NCI-H460 (cell line): ENCODE results near the gene PPP1CA. TPM values are rescaled to one million over a fixed set of nuclear protein-coding genes. Genes with fewer than 3 reads are reported as not detected.

Experiments used
- DNase-seq: peaks from one replicate; pipeline ENCODE4 v3.0.0-alpha.2; 2016; ENCODE audit warnings: low read depth; ENCODE audit errors: extremely low read depth
- total RNA-seq: library from RNA; depleted of rRNA; stranded (reverse); fragments of >200 nt; shearing (Covaris generic); gene quantifications from 2 replicates; pipeline ENCODE4 v1.2.3, GENCODE V29; 2014

The PPP1CA gene
- total RNA-seq, 1 experiment from 2014 or later: 137 TPM

GRCh38 chr11:67371911-67372320 is 29.7 kb downstream of the PPP1CA start:
- no peak for DNase-seq

DNA sequence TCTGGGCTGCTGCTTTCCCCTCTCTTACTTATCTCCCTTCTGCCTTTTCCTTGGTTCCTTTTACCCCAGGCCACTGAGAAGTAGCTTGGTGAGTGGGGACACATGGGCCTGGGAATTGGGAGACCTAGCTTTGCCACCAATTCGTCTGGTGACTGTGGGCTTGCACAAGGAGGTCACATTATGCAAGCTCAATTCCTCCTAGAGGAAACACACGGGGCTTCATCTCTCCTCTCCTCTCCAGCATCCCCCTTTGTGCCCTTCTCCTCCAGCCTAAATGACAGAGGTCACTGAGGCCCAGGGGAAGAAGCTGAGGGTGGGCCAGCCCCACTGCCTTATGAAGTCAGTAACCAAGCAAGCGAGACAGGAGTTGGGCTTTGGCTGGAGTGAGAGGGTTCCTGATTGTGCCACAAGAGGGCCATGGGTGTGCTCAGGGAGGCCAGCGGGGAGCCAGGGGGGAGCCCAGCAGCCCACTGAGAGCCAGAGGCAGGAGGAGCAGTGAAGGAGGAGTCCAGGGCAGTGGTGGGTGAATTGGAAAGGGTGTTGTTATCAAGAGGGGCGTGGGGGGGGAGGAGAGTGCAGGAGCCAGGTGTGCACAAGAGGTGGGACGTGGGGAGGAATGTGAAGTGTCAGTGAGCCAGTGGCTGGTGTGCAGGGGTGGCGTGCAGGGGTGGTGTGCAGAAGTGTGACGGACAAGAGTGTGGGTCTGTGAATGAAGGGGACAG is 30.3 kb downstream of the PPP1CA start:
- no peak for DNase-seq

GRCh38 chr11:67370351-67371076 is 31.1 kb downstream of the PPP1CA start:
- DNase-seq: no peak

- DNase-seq: no peak
These were observed 31.8 kb downstream of the PPP1CA start for GRCh38 chr11:67369801-67370284.

DNA sequence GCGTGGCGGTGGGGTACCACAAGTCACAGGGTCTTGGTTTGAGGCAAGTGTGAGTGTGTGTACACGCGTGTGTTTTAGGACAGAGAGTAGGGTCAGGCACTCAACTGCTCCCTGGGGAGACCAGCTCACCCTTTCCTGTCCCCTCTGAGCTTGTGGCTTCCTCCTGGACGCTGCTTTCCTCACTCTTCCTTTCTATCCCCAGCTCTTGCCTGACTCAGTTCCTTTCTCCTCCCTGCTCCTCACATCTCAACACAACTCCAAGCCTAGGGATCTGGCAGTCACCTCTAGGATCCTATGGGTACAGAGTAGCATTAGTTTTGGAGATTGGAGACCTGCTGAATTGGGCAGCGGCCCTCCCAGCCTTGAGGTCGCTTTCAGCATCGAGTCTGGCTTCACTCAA is 32.4 kb downstream of the PPP1CA start:
- DNase-seq: no peak

GRCh38 chr11:67368621-67369020 is 33.0 kb downstream of the PPP1CA start:
- no peak for DNase-seq

DNA sequence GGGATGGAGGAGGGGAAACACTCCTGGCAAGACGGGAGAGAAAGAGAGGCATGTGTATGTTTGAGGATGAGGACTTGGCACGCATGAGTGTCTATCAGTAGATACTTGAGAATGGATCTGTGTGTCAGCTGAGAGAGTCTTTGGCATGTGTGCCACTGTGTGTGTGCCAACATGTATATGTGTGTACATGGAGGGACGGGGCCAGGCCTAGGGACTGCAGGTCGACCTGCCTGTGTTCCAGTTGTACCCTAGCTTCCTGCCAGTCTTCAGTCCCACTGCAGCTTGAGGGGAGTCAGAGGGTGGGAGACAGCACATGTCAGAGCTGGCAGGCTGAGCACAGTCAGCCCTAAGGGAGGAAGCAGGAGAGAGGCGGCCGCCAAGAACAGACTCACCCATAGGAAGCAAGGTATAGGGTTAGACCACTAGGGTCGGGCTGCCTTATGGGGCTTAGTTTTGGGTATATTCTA is 33.9 kb downstream of the PPP1CA start:
- DNase-seq: no peak

DNA sequence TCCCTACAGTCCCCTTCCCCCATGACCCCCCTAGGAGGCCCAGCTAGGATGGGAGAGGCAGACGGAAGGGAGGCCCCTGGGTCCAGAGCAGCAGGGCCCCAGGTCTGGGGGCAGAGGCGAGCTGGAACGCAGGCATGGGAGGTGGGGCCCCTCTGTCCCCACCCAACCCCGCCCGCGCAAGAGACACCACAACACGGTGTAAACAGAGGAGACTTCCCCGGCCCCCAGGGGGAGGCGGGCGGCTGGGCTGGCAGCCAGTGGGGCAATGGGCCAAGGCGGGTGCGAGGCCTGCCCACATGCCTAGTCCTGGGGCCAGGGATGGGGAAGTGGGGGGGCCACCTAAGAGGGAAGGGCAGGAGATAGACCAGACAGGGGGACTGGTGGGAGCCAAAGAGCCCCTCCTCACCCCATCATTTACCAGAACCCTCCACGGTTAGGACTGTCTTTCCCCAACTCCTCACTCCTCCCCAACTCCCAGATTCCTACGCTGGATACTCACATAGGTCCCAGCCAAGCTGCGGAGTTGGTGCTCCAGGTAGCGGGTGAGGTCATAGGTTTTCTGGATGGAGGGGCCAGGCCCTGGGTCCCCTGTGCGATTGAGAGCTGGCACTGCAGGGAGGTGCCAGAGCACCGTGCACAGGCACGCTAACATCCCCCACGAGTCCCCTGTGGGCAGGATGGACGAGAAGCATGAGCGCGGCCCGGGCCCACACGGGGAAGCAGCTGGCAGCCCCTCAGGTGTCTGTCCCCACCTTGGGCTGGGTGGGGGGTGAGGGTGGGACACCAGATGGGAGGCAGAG is 34.5 kb downstream of the PPP1CA start:
- no peak for DNase-seq

DNA sequence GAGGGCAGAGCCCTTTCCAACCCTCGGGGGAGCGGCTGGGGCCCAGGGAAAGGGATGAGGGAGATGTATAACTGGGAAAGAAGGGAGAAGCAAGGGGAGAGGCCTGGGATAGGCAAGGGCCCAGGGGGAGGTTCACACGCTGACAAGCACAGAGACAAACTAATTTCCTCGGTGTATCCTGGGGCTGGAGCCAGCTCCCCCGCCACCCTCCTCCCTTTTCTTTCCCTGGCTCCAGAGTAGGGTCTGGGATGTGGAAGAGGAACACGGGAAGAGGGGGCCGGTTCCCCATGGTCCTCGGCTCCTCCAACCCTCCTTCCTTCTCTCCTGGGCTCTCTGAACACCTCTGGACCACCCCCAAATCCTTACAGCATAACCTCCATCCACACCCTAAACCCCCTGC is 35.1 kb downstream of the PPP1CA start:
- DNase-seq: no peak

DNA sequence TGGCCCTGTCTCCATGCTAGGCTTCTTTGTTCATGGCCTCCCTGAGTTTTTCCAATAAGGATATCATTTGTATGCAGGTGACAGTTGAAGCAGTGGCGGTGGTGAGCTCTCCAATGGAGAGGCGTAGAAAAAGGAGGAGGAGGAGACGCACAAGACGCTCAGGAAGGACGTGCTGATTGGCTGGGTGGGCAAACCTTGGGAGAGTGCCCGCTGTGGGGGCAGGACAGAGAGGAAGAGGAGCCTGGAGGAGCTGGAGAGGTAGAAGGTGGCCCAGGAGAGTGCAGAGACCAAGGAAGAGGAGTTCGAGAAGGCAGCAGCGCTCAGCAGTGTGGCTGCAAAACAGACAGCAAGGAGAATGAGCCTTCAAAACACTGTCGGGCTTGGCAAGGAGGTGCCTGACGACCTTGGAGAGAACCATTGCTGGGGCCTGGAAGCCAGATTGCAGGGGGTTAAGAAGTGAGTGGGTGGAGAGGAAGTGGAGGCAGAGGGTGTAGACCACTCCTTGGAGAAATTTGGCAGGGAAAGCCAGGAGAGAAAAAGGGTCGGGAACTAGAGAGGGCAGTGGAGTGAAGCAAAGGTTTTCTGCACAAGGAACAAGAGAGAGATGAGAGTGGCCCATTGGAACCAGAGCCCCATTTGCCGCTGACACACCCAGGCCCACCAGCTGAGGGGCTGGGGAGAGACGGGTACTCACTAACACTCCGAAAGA is 35.8 kb downstream of the PPP1CA start:
- DNase-seq: no peak

- no peak for DNase-seq
These were observed 36.6 kb downstream of the PPP1CA start for GRCh38 chr11:67364783-67365722.

DNA sequence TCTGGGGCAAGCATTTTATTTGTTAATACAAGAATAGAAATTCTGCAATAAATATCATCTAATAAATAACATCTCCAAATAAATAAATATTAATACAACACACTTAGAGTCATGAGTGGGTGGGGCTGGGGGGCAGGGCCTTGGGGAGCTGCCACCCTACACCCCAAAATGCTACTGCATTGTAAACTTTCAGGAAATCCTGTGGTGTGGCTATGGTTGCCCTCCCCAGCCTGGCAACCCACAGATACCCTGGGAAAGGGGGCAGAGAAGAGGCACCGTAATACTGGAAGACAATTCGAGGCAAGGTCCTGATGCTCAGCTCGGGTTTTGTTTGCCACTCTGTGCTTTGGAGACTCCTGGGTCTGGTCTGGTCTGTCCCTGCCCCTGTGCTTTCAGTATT is 37.5 kb downstream of the PPP1CA start:
- DNase-seq: no peak

GRCh38 chr11:67357831-67358670 is 43.6 kb downstream of the PPP1CA start:
- DNase-seq: no peak

DNA sequence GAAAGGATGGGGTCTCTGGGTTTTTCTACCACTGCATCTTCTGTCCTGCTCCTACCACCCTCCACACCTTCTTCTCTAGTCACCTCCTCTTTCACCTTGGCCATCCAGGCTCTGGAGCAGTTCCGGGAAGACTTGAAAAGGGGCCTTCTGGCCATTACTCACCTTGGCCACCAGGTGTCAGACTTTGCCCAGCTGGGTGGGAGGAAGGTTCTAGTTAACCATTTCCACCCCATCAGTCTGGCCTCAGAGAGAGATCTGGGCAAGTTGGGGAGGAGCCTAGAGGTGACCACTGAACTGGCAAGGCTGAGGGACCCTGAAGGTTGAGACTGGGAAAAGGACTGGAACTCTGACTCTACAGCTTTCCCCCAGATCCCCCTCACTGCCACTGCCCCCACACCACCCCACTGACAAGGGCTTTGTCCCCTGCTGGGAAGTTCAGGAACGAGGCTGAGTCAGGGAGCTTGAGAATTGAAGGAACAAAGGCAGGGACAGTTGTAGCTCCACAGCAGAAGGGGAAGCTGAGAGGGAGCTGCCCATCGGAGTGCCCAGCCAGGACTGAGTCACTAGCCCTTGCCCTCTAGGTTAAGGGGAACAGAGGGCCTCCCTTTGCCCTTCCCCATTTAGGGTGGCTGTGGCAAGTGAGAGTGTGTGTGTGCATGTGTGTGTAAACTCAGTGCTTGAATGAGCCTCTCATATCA is 44.6 kb downstream of the PPP1CA start:
- peak; percentile 78 for DNase-seq

DNA sequence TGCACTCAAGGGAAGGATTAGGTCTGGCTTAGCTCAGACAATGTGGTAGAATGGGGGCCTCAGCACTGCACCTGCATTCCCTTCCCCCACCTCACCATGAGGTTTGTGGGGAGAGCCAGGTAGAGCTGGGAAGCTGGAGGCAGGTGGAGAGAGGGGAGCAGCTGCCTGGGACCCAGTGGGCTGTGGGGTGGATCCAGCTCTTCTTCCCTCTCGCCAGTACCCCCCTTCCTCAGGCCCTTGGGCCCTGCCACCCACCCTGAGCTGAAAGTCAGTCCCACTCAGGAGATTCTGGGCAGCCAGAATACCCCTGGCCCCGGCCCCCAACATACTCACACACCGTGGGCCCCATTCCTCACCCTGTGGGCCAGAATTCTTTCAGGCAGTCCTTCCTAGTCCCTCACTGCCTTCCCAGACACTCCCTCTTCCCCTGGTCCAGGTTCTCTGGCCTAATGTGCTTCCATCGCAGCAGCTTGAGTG is 45.2 kb downstream of the PPP1CA start:
- DNase-seq: no peak

GRCh38 chr11:67355794-67356386 is 45.8 kb downstream of the PPP1CA start:
- DNase-seq: no peak

DNA sequence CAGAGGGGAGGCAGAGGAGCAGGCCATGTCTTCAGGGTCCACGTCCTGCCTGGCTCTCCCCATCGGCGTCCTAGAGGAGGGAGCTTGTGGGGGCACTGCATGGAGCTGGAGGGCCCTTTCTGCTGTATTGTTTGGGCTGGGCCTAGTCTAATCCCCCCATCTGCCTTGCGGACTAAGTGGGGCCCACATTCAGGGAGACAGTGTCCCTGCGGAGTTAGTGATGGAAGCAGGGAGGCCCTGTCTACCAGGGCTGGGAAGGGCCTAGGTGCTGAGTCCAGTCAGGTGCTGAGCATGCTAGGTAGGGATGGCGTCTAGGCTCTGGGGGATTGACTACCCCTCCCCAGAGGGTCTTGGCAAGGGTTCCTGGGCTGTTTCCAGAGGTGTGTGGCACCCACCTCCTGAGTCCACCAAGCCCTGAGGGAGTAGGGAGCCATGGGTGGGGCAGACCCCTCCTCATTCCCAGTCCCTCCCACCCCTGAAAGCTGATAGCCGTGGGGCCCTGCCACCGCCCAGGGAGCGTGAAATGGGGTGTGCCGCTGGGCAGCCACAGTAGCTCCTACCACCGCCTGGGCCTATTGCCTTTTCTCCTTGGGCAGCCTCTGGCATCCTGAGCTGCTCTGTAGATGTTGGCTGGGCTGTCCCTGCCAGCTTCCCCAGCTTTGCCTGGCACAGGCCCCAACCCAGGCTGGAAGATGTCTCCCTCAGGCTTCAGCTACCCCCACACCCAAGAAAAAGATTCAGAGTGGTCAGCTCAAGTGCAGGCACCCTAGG is 46.5 kb downstream of the PPP1CA start:
- DNase-seq: no peak
